Bronchial epithelial cell (primary cell): Measurements from ENCODE around the gene ASIC2. TPM values are rescaled to one million over a fixed set of nuclear protein-coding genes. Genes with fewer than 3 reads are reported as not detected.

ENCODE experiments used
- DNase-seq: peaks from one replicate; pipeline ENCODE4 v3.0.0-alpha.2; 2010; ENCODE audit warnings: low read depth
- FAIRE-seq: peaks from 2 replicates; lab custom pipeline; 2011; peaks lifted over from hg19 to GRCh38; lab: Jason Lieb, UNC
- H3K27me3 ChIP-seq: 2 replicates; pipeline ENCODE4 v1.5.1; 2011; ENCODE audit warnings: low read length; ENCODE audit not compliant: control insufficient read depth, insufficient read depth
- H3K36me3 ChIP-seq: 2 replicates; pipeline ENCODE4 v1.5.1; 2011; ENCODE audit warnings: low read length; ENCODE audit not compliant: control insufficient read depth, insufficient read depth
- H3K4me3 ChIP-seq: 2 replicates; pipeline ENCODE4 v1.5.1; 2011; ENCODE audit warnings: mild to moderate bottlenecking, low read depth, low read length, control low read depth
- CTCF ChIP-seq: IDR thresholded peaks from 2 replicates; pipeline ENCODE4 v1.5.1; 2011; ENCODE audit warnings: mild to moderate bottlenecking, moderate library complexity, low read length, control low read depth, inconsistent platforms; ENCODE audit not compliant: insufficient read depth, severe bottlenecking
- total RNA-seq: library from RNA; depleted of rRNA; stranded (reverse); fragments of >200 nt; gene quantifications from 2 replicates; pipeline ENCODE4 v1.2.1, GENCODE V29; 2014

ASIC2 gene
- total RNA-seq, 1 donor from 2014 or later = not detected

- Histone ChIP-seq H3K4me3 (no peak overlapping the region), H3K36me3 (no peaks in the 10 kb centered on the region), H3K27me3 (no peaks in the 10 kb centered on the region)
- FAIRE-seq = no peak
- no peak for TF ChIP-seq CTCF
- peak; percentile 65 for DNase-seq
Measured at GRCh38 chr17:33124871-33125551, 168.1 kb downstream of the ASIC2 start.

DNA sequence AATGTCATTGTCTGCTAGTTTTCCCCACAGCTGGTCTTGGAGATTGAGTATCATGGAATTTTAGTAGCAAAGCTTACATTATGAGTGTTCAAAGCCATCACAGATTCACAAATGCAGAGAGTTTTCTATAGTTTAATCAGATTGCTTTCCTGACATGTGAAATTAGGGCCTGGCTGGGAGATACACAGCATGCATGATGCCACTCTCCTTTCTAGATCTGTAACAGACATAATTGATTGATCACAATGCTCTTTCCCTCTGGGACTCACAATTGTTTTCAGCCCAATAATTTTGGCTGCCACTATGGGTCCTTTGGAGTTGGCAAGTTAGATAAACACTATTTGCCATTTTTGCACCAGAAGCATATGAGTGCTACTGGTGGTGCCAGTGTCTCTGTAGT lies 168.9 kb downstream of the ASIC2 start:
- Histone ChIP-seq H3K27me3 (no peaks in the 10 kb centered on the region), H3K4me3 (no peak overlapping the region), H3K36me3 (no peaks in the 10 kb centered on the region)
- DNase-seq = no peak
- TF ChIP-seq CTCF = no peak
- no peak for FAIRE-seq

- no peaks in the 10 kb centered on the region for H3K36me3 ChIP-seq
- TF ChIP-seq CTCF = no peak
- DNase-seq (no peak), FAIRE-seq (no peak)
- H3K27me3 ChIP-seq = no peaks in the 10 kb centered on the region
- no peak overlapping the region for H3K4me3 ChIP-seq
Measured at GRCh38 chr17:33121756-33122155, 171.3 kb downstream of the ASIC2 start.

DNA sequence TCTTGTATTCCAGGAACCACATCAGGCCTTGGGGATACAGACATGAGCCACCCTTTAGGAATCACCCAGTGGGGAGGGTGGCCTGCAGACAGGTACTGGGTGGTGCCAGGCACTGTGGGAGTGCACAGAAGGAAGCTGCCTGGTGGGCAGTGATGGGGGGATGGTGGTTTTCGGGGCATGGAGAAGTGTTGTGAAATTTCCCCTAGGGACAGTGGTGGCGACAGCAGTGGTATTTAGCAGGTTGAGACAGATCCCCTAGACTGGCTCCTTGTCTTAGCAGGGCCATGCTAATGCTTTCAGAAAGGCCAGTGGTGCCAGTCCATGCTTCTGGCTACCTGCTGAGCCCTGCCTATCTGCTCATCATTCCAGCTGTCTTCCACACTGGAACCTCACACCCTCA lies 171.8 kb downstream of the ASIC2 start:
- Histone ChIP-seq H3K27me3 (no peaks in the 10 kb centered on the region), H3K36me3 (no peaks in the 10 kb centered on the region), H3K4me3 (no peak overlapping the region)
- FAIRE-seq = no peak
- TF ChIP-seq CTCF = no peak
- DNase-seq = peak; percentile 39

DNA sequence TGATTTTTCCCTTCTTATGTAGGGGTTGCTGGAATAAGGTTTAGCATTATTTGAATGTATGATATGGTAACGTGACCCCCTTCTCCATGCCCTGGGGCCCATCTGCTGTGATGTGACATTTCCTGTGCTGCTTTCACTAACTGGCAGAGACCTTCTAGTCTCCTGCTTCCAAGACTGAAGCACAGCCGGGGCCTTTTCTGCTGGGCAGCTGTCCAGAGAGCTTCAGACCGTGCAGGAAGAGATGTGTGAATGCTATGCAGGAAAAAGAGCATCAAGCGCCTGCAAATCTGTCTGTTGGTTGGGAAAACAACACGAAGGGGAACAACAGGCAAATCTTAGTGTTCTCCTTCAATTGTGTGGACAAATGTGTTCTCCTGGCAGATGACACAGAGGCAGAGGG lies 173.0 kb downstream of the ASIC2 start:
- no peaks in the 10 kb centered on the region for H3K36me3 ChIP-seq
- FAIRE-seq (no peak), DNase-seq (no peak)
- no peak overlapping the region for H3K4me3 ChIP-seq
- no peaks in the 10 kb centered on the region for H3K27me3 ChIP-seq
- TF ChIP-seq CTCF = no peak

DNA sequence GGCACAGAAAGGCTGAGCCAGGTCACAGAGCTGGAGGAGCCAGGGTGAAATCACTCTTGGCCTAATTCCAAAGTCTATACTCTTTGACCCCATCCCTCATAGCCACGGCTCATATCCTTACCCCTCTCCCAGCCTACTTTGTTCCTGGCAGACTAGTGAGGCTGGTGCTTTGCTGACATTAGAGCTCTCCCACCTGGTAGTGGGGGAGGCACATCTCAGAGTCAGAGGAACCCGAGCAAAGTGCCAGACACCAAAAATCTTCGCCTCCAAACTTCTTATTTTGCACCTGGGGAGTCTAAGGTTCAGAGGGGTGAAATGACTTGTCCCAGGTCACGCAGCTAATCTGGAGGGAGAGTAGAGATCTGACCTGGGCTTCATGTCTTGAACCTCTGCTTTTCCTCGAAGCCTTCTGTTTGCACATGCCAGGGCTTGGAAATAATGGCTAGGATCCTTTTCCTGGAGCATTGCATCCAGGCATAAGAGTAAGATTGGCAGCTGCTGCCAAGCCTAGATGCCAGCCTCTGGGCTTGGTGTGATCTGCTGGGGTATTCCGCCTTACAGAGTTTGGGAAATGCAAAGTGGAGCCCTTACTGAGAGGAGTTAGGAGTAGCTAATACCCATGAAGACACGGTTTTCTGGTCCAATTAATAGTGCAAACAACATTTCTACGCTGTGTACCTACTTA lies 174.6 kb downstream of the ASIC2 start:
- no peak for TF ChIP-seq CTCF
- H3K36me3 ChIP-seq = no peaks in the 10 kb centered on the region
- no peaks in the 10 kb centered on the region for H3K27me3 ChIP-seq
- FAIRE-seq (no peak), DNase-seq (no peak)
- H3K4me3 ChIP-seq = no peak overlapping the region
